ENCODE data around the gene OSM. TPM values are rescaled to one million over a fixed set of nuclear protein-coding genes. Genes with fewer than 3 reads are reported as not detected.

Gene OSM
- polyA plus RNA-seq, 4 donors: 0.21 to 0.55 TPM; not detected in 2

DNA sequence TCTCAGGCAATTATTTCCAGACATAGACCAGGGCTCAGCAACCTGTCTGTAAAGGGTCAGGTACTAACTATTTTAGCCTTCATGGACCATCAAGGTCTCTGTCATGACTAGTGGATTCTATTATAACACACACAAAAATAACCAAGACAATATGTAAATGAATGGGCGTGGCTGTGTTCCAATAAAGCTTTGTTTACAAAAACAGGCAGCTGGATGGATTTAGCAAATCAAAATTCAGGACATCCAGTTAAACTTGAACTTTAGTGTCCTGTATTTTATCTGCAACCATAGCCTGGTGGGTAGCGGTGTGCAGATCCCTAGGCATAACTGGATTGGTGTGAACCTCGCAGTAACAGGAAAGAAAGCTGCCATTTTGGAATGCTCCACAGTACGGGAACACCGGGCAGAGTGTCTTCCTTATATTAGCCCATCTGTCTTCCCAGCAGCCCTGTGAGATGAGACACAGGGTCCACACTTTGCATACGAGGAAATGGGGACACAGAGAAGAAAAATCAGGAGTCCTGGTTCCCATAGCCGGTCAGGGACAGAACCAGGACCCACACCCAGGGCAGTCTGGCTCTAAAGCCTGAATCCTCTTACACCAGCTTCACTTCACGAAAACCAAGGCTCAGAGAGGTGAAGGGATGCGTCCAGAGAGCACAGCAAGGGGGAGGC, 35.7 kb downstream of the OSM start:
- DNase-seq: no peak
- Histone ChIP-seq H3K27me3 (ENCODE audit: control insufficient read depth in 3 of 3, insufficient read depth in 3 of 3, low read length in 3 of 3) (no peaks in the 10 kb centered on the region), H3K36me3 (ENCODE audit: control insufficient read depth in 3 of 3, insufficient read depth in 2 of 3, low read depth in 1 of 3, low read length in 3 of 3) (no peaks in the 10 kb centered on the region), H3K9me3 (ENCODE audit: control insufficient read depth in 2 of 2, insufficient read depth in 1 of 2, low read depth in 1 of 2, low read length in 1 of 2) (no peaks in the 10 kb centered on the region), H3K27ac (ENCODE audit: low read depth in 1 of 3, low read length in 2 of 3) (no peak overlapping the region), H3K4me3 (ENCODE audit: low read depth in 1 of 3, low read length in 3 of 3) (no peak overlapping the region), H3K4me1 (ENCODE audit: control insufficient read depth in 3 of 3, insufficient read depth in 2 of 3, low read depth in 1 of 3, low read length in 2 of 3) (peaks cover 0 to 10% (median 0%) of the 10 kb centered on the region in 3 donors)
- 82 to 88% (median 85%) methylated on average over 9 of the region's 9 CpGs for WGBS, 3 donors
- no peak for FAIRE-seq

DNA sequence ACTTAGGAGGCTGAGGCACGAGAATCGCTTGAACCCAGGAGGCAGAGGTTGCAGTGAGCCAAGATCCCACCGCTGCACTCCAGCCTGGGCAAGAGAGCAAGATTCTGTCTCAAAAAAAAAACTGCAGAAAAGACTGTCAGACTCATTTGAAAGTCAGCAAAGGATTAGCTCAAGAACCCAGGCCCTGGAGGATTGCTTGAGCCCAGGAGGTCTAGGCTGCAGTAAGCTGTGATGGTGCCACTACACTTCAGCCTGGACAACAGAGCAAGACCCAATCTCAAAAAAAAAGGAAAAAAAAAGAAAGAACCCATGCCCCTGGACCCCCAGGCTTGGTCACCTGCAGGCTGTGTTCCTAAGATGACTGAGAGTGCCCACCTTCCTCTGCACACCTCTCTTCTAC, 36.3 kb downstream of the OSM start:
- 89 to 96% (median 89%) methylated on average over 3 of the region's 3 CpGs for WGBS, 3 donors

DNA sequence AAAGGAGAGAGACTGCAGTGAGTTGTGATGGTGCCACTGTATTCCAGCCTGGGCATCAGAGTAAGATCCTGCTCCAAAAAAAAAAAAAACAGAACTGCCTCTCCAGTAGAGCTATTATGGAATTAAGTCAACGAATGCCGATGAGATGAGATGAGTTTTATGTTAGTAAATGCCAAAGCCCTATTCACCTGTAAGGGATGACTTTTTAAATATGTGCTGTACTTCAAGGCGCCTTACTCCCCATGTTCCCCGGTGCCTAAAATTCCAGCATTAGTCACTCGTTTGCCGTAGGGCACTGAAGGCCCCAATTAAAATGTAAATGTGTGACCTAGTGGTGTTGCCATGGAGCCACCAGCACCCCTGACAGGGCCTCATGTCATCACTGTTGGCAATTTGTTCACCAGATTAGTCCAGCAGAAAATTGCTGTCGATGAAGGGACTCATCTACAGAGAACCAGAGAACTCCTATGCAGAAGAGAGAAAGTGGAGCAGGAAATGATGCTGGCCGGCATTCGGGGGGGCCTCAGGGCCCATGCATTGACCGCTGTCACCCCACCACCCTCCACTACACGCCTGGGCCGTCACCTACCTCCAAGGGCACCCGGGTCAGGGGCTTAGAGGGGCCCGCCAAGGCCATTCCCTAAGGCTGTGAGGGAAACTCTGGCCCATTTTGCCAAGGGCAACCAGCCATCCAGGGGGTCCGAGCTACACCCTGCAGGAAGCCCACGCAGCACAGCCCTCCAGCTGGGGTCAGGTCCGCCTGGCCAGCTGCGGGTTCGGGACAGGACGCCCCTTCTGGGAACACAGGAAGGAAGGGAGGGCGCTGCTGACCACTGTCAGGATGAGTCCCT, 37.9 kb downstream of the OSM start:
- no peak for FAIRE-seq
- H3K4me1 ChIP-seq (ENCODE audit: control insufficient read depth in 3 of 3, insufficient read depth in 2 of 3, low read depth in 1 of 3, low read length in 2 of 3): no peaks in the 10 kb centered on the region

More for the DNA sequence above, 36.3 kb downstream of the OSM start:
- peaks cover 0 to 7% (median 0%) of the 10 kb centered on the region in 3 donors for H3K4me1 ChIP-seq (ENCODE audit: control insufficient read depth in 3 of 3, insufficient read depth in 2 of 3, low read depth in 1 of 3, low read length in 2 of 3)
- peaks cover 0 to 4% of the 10 kb centered on the region in 2 donors for H3K9me3 ChIP-seq (ENCODE audit: control insufficient read depth in 2 of 2, insufficient read depth in 1 of 2, low read depth in 1 of 2, low read length in 1 of 2)
- no peak for FAIRE-seq
- no peak overlapping the region for H3K27ac ChIP-seq (ENCODE audit: low read depth in 1 of 3, low read length in 2 of 3)
- no peaks in the 10 kb centered on the region for H3K36me3 ChIP-seq (ENCODE audit: control insufficient read depth in 3 of 3, insufficient read depth in 2 of 3, low read depth in 1 of 3, low read length in 3 of 3)
- DNase-seq: no peak
- H3K27me3 ChIP-seq (ENCODE audit: control insufficient read depth in 3 of 3, insufficient read depth in 3 of 3, low read length in 3 of 3): peaks cover 0 to 2% (median 0%) of the 10 kb centered on the region in 3 donors
- H3K4me3 ChIP-seq (ENCODE audit: low read depth in 1 of 3, low read length in 3 of 3): no peak overlapping the region

DNA sequence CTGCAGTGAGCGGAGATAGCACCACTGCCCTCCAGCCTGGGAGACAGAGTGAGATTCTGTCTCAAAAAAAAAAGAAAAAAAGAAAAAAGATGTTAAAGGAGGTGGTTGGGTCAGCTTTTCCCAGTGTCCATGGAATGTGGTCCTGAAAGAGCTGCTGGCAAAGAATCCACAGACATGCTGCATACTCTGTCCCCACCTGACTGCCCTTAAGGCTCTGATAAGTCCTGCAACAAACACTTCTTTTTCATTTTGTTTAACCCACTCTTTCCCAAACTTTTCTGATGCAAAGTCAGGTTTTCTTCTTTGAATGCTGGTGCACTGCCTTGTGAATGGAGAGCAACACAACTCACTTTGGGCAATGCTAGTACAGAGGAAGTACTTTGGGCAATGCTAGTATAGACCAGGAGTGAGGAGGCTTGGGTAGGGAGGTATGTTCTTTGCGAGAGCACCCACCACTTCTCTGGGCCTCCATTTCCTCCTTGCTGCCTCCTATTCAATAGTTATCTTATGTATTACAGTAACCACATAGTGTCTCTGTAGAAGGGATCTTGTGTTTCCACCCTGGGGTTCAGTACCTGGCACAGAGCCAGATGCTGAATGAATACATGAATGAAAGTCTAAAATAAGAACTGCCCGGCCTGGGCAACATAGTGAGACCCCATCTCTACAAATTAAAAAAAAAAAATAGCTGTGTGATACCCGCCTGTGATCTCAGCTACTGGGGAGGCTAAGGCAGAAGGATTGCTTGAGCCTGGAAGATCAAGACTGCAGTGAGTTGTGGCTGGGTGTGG, 39.0 kb downstream of the OSM start:
- WGBS, 3 donors: 83 to 86% (median 83%) methylated on average over 4 of the region's 4 CpGs
- Histone ChIP-seq H3K27me3 (ENCODE audit: control insufficient read depth in 3 of 3, insufficient read depth in 3 of 3, low read length in 3 of 3) (peaks cover 0 to 6% (median 0%) of the 10 kb centered on the region in 3 donors), H3K36me3 (ENCODE audit: control insufficient read depth in 3 of 3, insufficient read depth in 2 of 3, low read depth in 1 of 3, low read length in 3 of 3) (no peaks in the 10 kb centered on the region), H3K27ac (ENCODE audit: low read depth in 1 of 3, low read length in 2 of 3) (no peak overlapping the region), H3K9me3 (ENCODE audit: control insufficient read depth in 2 of 2, insufficient read depth in 1 of 2, low read depth in 1 of 2, low read length in 1 of 2) (peaks cover 0 to 7% of the 10 kb centered on the region in 2 donors), H3K4me3 (ENCODE audit: low read depth in 1 of 3, low read length in 3 of 3) (no peak overlapping the region), H3K4me1 (ENCODE audit: control insufficient read depth in 3 of 3, insufficient read depth in 2 of 3, low read depth in 1 of 3, low read length in 2 of 3) (no peaks in the 10 kb centered on the region)
- FAIRE-seq: no peak
- DNase-seq: no peak

More for the DNA sequence above, 37.9 kb downstream of the OSM start:
- Histone ChIP-seq H3K9me3 (ENCODE audit: control insufficient read depth in 2 of 2, insufficient read depth in 1 of 2, low read depth in 1 of 2, low read length in 1 of 2) (peaks cover 0 to 7% of the 10 kb centered on the region in 2 donors), H3K36me3 (ENCODE audit: control insufficient read depth in 3 of 3, insufficient read depth in 2 of 3, low read depth in 1 of 3, low read length in 3 of 3) (no peaks in the 10 kb centered on the region), H3K27me3 (ENCODE audit: control insufficient read depth in 3 of 3, insufficient read depth in 3 of 3, low read length in 3 of 3) (peaks cover 0 to 6% (median 0%) of the 10 kb centered on the region in 3 donors), H3K27ac (ENCODE audit: low read depth in 1 of 3, low read length in 2 of 3) (no peak overlapping the region), H3K4me3 (ENCODE audit: low read depth in 1 of 3, low read length in 3 of 3) (no peak overlapping the region)
- WGBS, 3 donors: 75 to 88% (median 86%) methylated on average over 21 of the region's 21 CpGs
- DNase-seq: no peak

DNA sequence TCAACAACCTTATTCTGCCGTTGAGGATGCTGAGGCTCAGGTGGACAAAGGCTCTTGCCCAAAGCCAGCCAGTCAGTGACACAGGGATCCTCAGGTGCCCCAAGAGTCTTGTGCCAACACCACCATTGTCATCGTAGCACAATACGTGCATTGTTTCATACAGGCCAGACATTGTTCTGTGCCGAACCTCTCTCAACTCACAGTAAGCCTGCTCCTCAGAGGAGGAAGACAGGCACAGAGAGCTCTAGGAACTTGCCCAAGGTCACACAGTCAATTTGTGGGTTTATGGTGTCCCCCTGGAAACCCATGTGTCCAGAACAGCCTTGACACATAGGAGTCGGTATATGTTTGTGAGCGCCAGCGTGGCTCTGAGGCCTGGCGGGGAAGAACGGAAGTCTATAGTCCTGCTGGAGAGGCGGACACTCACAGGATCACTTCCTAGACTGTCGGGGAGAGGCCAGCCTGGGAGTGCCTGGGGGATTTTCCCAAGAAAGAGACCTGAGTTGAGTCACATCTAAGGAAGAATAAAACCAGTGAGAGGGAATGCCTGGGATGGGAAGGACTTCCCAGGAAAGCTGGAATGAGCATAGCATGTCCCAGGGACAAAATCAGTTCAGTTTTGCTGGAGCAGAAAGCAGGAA, 40.3 kb downstream of the OSM start:
- H3K4me1 ChIP-seq (ENCODE audit: control insufficient read depth in 3 of 3, insufficient read depth in 2 of 3, low read depth in 1 of 3, low read length in 2 of 3): no peaks in the 10 kb centered on the region
- DNase-seq (no peak), FAIRE-seq (no peak)
- WGBS, 3 donors: 71 to 85% (median 83%) methylated on average over 11 of the region's 11 CpGs
- H3K4me3 ChIP-seq (ENCODE audit: low read depth in 1 of 3, low read length in 3 of 3): no peak overlapping the region
- peaks cover 0 to 6% (median 0%) of the 10 kb centered on the region in 3 donors for H3K27me3 ChIP-seq (ENCODE audit: control insufficient read depth in 3 of 3, insufficient read depth in 3 of 3, low read length in 3 of 3)
- H3K36me3 ChIP-seq (ENCODE audit: control insufficient read depth in 3 of 3, insufficient read depth in 2 of 3, low read depth in 1 of 3, low read length in 3 of 3): no peaks in the 10 kb centered on the region
- H3K9me3 ChIP-seq (ENCODE audit: control insufficient read depth in 2 of 2, insufficient read depth in 1 of 2, low read depth in 1 of 2, low read length in 1 of 2): peaks cover 0 to 7% of the 10 kb centered on the region in 2 donors
- no peak overlapping the region for H3K27ac ChIP-seq (ENCODE audit: low read depth in 1 of 3, low read length in 2 of 3)

DNA sequence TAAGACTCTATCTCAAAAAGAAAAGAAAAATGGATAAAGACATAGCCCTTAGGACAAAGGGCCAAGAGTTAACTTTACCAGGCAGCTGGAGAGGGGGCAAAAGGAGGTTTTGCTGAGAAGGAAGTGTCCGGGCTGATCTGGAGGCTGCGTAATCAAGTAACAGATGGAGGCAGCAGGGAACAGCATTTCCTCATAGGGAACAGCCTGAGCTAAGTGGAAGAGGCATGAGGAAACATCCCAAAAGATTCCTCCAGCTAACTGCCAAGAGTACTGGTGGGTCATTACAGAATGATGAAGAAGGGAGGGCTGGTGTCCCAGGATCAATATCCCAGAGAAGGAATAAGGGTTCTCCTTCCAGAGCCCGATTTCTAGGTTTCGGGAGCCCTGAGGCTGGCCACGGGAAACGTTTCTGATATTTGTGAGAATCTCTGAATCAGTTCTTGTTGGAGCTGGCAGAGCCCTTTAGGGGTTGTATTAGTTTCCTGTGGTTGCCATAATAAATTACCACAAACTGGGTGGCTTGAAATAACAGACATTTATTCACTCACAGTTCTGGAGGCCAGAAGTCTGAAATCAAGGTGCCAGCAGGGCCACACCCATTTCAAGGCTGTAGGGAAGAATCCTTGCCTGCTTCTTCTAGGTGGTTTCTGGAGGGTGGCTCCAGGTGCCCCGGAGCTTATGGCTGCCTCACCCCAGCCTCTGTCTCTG, 41.3 kb downstream of the OSM start:
- H3K9me3 ChIP-seq (ENCODE audit: control insufficient read depth in 2 of 2, insufficient read depth in 1 of 2, low read depth in 1 of 2, low read length in 1 of 2): peaks cover 0 to 7% of the 10 kb centered on the region in 2 donors
- DNase-seq: no peak
- peaks cover 0 to 6% (median 0%) of the 10 kb centered on the region in 3 donors for H3K27me3 ChIP-seq (ENCODE audit: control insufficient read depth in 3 of 3, insufficient read depth in 3 of 3, low read length in 3 of 3)
- H3K27ac ChIP-seq (ENCODE audit: low read depth in 1 of 3, low read length in 2 of 3): no peak overlapping the region
- H3K36me3 ChIP-seq (ENCODE audit: control insufficient read depth in 3 of 3, insufficient read depth in 2 of 3, low read depth in 1 of 3, low read length in 3 of 3): no peaks in the 10 kb centered on the region
- peaks cover 0 to 3% (median 2%) of the 10 kb centered on the region in 3 donors for H3K4me1 ChIP-seq (ENCODE audit: control insufficient read depth in 3 of 3, insufficient read depth in 2 of 3, low read depth in 1 of 3, low read length in 2 of 3)
- WGBS, 3 donors: 78 to 87% (median 80%) methylated on average over 7 of the region's 7 CpGs
- H3K4me3 ChIP-seq (ENCODE audit: low read depth in 1 of 3, low read length in 3 of 3): no peak overlapping the region
- no peak for FAIRE-seq

DNA sequence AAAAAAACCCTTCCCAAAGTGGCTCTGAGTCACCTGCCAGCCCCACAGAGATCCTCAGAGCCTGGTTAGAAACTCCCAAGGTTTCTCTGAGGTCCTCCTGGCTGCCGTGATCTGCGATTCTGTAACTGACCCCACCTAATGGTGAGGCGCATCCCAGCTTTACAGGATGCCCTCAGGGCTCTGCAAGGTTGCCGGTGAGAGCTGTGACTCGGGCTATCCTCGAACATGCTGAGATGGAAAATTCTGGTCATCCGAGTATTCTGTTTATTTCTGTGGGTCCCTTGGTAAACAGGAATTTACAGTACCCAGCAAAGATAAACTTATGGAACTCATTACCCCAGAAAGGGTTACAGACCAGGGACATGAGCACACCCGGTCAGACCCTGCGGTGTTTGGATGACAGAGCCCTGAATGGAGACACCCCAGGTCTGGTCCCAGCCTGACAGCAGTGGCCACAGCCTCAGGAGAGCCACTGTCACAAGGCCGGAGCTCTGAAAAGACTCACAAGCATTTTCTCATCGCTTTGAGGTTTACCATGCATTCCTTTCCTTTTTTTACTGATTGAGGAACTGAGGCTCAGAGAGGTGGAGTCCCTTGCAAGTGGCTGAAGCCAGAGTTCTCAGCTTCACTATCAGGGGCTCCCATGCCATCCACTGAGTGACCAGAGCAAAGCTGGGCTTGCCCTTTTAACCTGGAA, 42.3 kb downstream of the OSM start:
- DNase-seq (no peak), FAIRE-seq (no peak)
- Histone ChIP-seq H3K36me3 (ENCODE audit: control insufficient read depth in 3 of 3, insufficient read depth in 2 of 3, low read depth in 1 of 3, low read length in 3 of 3) (no peaks in the 10 kb centered on the region), H3K9me3 (ENCODE audit: control insufficient read depth in 2 of 2, insufficient read depth in 1 of 2, low read depth in 1 of 2, low read length in 1 of 2) (peaks cover 0 to 7% of the 10 kb centered on the region in 2 donors), H3K4me1 (ENCODE audit: control insufficient read depth in 3 of 3, insufficient read depth in 2 of 3, low read depth in 1 of 3, low read length in 2 of 3) (peaks cover 0 to 3% (median 2%) of the 10 kb centered on the region in 3 donors), H3K27ac (ENCODE audit: low read depth in 1 of 3, low read length in 2 of 3) (no peak overlapping the region), H3K4me3 (ENCODE audit: low read depth in 1 of 3, low read length in 3 of 3) (no peak overlapping the region), H3K27me3 (ENCODE audit: control insufficient read depth in 3 of 3, insufficient read depth in 3 of 3, low read length in 3 of 3) (peaks cover 0 to 6% (median 0%) of the 10 kb centered on the region in 3 donors)
- 46 to 64% (median 60%) methylated on average over 11 of the region's 11 CpGs for WGBS, 3 donors

Data from small intestine (tissue), 7 donors.